ENCODE measurements around the gene TMUB2.

Gene TMUB2

GRCh38 chr17:44192750-44193149, 6.0 kb downstream of the TMUB2 start:
- no peaks in the 10 kb centered on the region for H3K27me3 ChIP-seq (ENCODE audit: insufficient read depth, low read length)
- H3K36me3 ChIP-seq (ENCODE audit: insufficient read depth, low read length): peaks cover 79% of the 10 kb centered on the region
- H3K9me3 ChIP-seq (ENCODE audit: low read length): no peaks in the 10 kb centered on the region
- H3K79me2 ChIP-seq (ENCODE audit: insufficient read depth, low read length): 0 out of 2 replicates have a peak, but pooled peaks cover 3% of the 10 kb centered on the region
- H3K4me2 ChIP-seq (ENCODE audit: low read length): no peak overlapping the region
- no peaks in the 10 kb centered on the region for H3K9me2 ChIP-seq (ENCODE audit: low read depth, low read length)
- no peak overlapping the region for H3K4me3 ChIP-seq (ENCODE audit: low read depth, low read length, poor library complexity, severe bottlenecking)
- H3F3A ChIP-seq (ENCODE audit: insufficient read depth, low read length): no peaks in the 10 kb centered on the region
- H3K4me1 ChIP-seq (ENCODE audit: insufficient read depth, low read length, severe bottlenecking): peaks cover 15% of the 10 kb centered on the region
- no peak for TF ChIP-seq EZH2 (IDR thresholded peaks at IDR 0.05; ENCODE audit: borderline replicate concordance, low read length)
- no peaks in the 10 kb centered on the region for H4K20me1 ChIP-seq (ENCODE audit: insufficient read depth, low read length)
- H3K27ac ChIP-seq (ENCODE audit: low read depth, low read length, poor library complexity, severe bottlenecking): no peak overlapping the region
- H3K9ac ChIP-seq (ENCODE audit: low read length): no peak overlapping the region
- H2AFZ ChIP-seq (ENCODE audit: low read length): no peak overlapping the region

GRCh38 chr17:44193326-44194084, 6.7 kb downstream of the TMUB2 start:
- Histone ChIP-seq H3K9me3 (ENCODE audit: low read length) (no peaks in the 10 kb centered on the region), H3K4me3 (ENCODE audit: low read depth, low read length, poor library complexity, severe bottlenecking) (no peak overlapping the region), H3K9me2 (ENCODE audit: low read depth, low read length) (no peaks in the 10 kb centered on the region), H2AFZ (ENCODE audit: low read length) (no peak overlapping the region), H3K36me3 (ENCODE audit: insufficient read depth, low read length) (peaks cover 78% of the 10 kb centered on the region), H3K9ac (ENCODE audit: low read length) (no peak overlapping the region), H3K27me3 (ENCODE audit: insufficient read depth, low read length) (no peaks in the 10 kb centered on the region), H3F3A (ENCODE audit: insufficient read depth, low read length) (no peaks in the 10 kb centered on the region), H3K4me2 (ENCODE audit: low read length) (no peak overlapping the region), H3K27ac (ENCODE audit: low read depth, low read length, poor library complexity, severe bottlenecking) (no peak overlapping the region), H3K79me2 (ENCODE audit: insufficient read depth, low read length) (0 out of 2 replicates have a peak, but pooled peaks cover 2% of the 10 kb centered on the region), H4K20me1 (ENCODE audit: insufficient read depth, low read length) (no peaks in the 10 kb centered on the region), H3K4me1 (ENCODE audit: insufficient read depth, low read length, severe bottlenecking) (peaks cover 15% of the 10 kb centered on the region)
- no peak for TF ChIP-seq CTCF (IDR thresholded peaks at IDR 0.05; ENCODE audit: low read length)
- TF ChIP-seq EZH2 (IDR thresholded peaks at IDR 0.05; ENCODE audit: borderline replicate concordance, low read length): no peak

- peaks cover 23% of the 10 kb centered on the region for H3K4me1 ChIP-seq (ENCODE audit: insufficient read depth, low read length, severe bottlenecking)
- H2AFZ ChIP-seq (ENCODE audit: low read length): no peak overlapping the region
- TF ChIP-seq CTCF (IDR thresholded peaks at IDR 0.05; ENCODE audit: low read length) (no peak), EZH2 (IDR thresholded peaks at IDR 0.05; ENCODE audit: borderline replicate concordance, low read length) (no peak)
- no peak overlapping the region for H3K27ac ChIP-seq (ENCODE audit: low read depth, low read length, poor library complexity, severe bottlenecking)
- no peaks in the 10 kb centered on the region for H3K9me3 ChIP-seq (ENCODE audit: low read length)
- H3K4me2 ChIP-seq (ENCODE audit: low read length): no peak overlapping the region; the same call in 1 of the 2 replicates
- no peak overlapping the region; the same call in 1 of the 2 replicates for H3K9ac ChIP-seq (ENCODE audit: low read length)
- H4K20me1 ChIP-seq (ENCODE audit: insufficient read depth, low read length): no peaks in the 10 kb centered on the region
- no peaks in the 10 kb centered on the region for H3K9me2 ChIP-seq (ENCODE audit: low read depth, low read length)
- no peaks in the 10 kb centered on the region for H3K79me2 ChIP-seq (ENCODE audit: insufficient read depth, low read length)
- H3K27me3 ChIP-seq (ENCODE audit: insufficient read depth, low read length): no peaks in the 10 kb centered on the region
- no peaks in the 10 kb centered on the region for H3F3A ChIP-seq (ENCODE audit: insufficient read depth, low read length)
- peaks cover 50% of the 10 kb centered on the region for H3K36me3 ChIP-seq (ENCODE audit: insufficient read depth, low read length)
- no peak overlapping the region for H3K4me3 ChIP-seq (ENCODE audit: low read depth, low read length, poor library complexity, severe bottlenecking)
Observed at GRCh38 chr17:44197107-44197506, 10.3 kb downstream of the TMUB2 start.

Data from OCI-LY1 (cell line).